NCI-H69 (cell line): ENCODE results near the gene FBXL4.
A peak's percentile ranks its signal among the peaks of the same experiment; 100 is the strongest.

Experiments used
- DNase-seq: peaks from one replicate; lab custom pipeline; 2025; lab: John Stamatoyannopoulos, UW

FBXL4 gene

DNA sequence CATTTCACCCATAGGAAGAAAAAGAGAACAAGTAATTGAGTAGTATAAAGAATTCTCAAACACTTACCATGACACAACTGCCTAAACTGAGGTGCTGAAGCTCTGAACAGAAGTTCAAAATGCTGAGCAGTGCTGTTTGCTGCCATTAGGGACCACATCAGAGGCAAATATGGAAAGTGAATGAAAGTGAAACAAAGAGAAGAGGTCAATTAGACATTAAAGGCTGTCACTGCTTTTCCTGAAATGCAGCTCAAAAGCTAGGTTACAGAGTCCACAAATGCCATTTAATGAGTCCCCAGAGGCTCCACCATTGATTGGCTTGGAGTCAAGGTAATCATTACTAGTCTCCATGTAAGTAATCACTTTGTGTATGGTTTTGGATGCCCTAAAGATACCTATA, 67.3 kb downstream of the FBXL4 start:
- peak; percentile 92 for DNase-seq

GRCh38 chr6:98877250-98877649, 70.5 kb downstream of the FBXL4 start:
- DNase-seq, result no peak

DNA sequence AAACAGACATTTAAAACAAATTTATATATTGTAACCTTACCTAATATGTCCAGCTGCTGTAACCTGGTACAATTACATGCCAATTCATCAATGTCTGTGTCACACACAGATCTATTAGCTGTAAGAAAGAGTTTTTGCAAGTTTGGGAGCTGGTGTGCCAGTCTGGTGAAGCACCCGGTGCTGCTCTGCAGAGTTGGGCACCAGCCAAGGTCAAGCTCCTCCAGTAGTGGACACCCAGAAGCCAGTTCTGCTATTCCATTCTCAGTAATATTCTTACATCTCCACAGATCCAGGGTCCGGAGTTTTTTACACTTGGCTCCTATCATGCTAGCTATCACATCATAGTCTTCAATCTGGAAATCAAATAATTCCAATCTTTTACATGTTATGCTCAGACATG, 72.4 kb downstream of the FBXL4 start:
- no peak for DNase-seq

- no peak for DNase-seq
Observed at GRCh38 chr6:98871821-98872220, 75.9 kb downstream of the FBXL4 start.

DNA sequence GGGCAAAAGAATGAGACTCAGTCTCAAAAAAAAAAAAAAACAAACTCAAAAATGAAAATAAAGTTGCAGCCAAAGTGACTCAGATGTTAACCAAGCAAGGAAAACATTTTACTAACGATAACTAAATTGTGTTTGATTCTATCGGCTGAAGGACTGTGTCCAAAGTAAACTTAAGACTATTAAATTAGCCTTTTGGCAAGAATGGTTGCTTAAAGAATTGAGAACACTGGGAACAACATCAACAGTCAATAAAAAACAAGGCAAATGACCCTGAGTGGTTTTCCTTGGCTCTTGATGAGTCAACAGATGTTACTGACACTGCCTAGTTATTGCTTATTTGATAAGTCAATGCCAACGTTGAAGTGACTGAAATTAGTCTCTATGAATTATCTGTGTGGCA, 76.7 kb downstream of the FBXL4 start:
- DNase-seq, result no peak

DNA sequence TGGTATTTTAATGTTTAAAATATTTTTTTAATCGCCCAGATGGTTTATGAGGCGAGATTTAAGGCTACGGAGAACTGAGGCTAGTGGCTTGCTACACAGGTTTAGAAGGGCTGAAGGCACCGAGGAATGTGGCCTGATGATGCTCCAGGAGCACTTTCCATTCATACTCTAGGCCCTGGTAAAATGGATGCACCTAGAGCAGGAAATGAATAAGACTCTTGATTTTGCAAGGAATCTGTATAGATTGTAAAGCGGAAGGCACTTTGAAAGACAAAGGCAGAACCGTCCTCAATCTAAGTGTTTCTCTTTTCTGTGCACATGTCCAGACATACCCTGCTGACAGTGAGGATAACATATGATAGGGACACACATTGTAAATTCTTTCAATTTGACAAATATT, 83.2 kb downstream of the FBXL4 start:
- DNase-seq, result no peak

- no peak for DNase-seq
Observed at GRCh38 chr6:98848539-98849242, 99.1 kb downstream of the FBXL4 start.

DNA sequence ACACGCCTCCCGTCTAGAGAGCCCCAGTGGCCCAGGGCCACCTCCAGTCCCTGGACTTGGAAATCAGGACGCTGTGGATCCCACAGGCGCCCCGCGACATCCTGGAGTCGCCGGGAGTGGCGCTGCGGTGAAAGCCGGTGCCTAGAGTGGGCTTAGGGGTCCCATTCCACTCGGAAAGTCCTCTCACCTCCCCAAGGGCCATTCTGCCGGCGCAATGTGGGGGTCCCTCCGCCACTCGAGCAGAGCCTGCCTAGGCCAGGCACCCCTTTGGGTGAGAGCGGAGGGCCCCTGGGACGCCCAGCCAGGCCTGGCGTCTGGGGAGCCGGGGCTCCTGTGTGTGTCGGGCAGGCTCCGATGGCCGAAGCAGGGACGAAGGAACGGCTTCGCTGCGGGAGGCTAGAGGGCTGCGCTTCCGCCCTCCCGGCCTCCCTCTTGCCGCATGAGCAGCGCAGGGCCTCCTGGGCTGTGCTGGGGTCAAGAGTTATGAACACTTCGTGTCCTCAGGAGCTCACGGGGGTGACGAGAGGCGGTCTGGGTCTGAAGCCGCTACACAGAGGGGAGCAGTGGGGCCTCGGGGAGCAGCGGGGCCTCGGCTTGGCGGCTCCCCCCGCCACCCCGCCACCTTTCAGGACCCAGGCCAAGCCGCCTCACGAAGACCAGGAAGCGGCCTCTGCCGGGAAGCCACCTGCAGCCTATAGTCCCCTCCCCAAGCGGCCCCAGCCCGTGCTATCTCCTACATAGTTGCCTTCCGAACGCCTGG, 99.8 kb downstream of the FBXL4 start:
- DNase-seq, result no peak

- DNase-seq, result no peak
Observed at GRCh38 chr6:98847416-98847778, 100.3 kb downstream of the FBXL4 start.

- no peak for DNase-seq
Observed at GRCh38 chr6:98846021-98846380, 101.7 kb downstream of the FBXL4 start.

DNA sequence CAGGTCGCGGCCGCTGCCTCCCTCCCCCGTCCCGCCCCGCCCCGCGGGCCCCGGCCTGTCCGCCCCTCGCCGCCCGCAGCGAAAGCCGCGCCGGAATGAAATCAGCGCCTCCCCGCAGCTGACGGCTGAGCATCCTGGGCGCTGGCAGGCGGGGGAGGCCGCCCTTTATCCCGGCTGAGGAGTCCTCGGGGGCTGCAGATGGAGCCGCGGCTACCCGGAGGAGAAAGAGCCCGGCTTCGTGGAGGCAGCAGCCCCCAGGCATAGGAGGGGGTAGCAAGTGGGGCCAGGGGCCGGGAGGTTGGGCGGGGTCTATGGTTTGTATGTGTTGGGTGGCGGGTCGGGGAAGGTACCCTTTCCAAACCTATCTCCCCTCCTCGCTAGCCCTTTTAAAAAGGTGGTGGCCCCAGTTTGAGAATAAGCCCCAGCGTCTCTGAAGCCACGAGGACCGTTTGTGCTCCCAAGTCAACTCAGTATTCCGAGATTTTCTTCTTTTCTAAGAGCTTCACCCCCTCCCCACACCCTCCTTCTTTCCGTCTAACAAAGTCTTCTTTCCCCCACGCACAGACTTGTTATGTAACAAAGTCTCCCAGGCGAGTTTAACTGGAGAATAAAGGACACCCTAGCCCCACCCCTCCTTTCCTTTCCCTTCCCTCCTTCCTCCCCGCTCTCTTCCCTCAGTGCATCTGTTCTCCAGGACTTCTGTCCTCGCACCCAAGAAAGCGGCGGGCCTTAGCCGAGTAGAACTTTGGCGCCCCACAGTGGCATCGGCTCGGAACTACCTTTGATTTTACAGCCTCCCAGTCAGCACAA, 102.3 kb downstream of the FBXL4 start:
- DNase-seq, result peak; percentile 95

DNA sequence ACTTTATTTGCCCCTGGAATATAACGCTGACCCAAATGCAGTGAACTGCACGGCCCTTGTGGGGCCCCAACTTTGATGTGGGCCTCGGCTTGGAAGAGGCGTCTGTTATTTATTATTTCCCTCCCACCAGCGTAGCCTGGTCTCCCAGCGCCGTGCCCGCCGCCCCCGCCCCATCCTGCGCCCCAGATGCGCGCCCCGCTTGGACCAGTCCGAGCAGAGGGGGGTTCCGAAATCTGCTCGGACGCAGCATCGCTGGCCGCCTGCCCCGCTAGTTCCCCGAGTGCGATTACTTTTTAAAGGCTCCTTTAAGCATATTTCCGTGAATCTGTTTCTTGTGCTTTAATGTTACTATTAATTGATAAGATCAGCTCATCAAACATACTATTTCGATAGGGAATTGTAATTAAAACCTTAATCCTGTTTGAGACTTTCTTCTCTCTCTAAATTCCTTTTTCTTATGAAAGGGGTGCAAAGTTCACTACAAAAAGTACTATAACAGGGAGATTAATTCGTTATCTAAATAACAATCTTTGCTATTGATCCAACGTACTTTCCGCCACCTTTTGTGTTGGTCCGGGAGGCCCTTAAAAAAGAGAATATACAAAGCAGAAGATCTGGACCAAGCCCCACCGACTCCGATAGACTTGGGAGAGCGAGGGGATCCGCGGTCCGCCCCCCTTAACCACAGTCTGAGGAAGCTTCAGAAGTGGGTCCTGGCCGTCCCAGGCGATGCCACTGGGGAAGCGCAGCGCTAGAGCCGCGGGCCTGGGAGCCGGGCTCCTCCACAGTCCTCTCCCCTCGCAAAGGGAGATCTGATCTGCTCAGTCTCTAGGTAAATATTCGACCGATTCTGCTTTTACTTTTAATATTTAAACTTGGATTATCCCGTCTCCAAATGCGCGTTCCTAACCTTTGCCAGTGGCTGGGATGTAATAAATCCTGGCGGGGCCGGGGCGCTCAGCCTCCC, 103.2 kb downstream of the FBXL4 start:
- DNase-seq, result peak; percentile 80

GRCh38 chr6:98843271-98844243, 104.2 kb downstream of the FBXL4 start:
- DNase-seq, result peak; percentile 76

DNA sequence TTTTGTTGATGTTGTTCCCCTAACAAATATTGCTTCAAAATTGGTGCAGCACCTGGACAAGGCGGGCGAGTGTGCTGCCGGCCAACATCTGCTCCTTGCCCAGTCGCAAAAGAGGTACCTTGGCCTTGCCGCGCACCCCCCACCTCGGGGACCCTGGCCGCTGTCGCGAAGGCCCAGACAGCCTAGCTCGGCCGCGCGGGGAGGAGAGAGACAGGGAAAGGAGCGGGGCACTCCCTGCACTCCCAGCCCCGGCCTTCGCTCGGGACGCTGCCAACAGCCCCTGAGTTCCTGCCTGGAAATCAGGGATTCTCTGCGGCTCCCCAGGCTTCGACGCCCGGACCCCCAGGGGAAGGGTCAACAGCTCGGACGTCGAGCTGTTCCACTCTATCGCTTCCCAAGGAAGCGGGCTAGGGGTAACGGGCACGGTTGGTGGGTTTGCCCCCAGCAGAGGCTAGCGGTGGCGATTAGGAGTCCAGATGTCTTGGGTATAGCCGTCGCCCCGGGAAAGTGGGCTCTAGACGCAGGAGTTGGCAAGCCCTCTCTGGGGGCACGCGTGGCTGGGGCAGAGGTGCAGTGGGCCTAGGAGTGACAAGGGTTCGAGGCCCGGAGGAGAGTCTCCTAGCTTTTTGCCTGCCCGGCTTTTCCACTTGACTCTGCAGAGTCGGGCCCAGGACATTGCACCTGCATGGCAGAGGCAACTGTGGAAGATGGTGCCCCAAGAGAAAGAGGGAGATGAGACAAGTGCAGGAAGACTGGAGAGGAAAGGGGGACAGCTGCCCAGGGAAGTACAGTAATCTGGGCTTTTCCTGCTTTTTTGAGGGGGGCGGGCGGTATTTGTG, 105.2 kb downstream of the FBXL4 start:
- no peak for DNase-seq

GRCh38 chr6:98841621-98842341, 106.0 kb downstream of the FBXL4 start:
- no peak for DNase-seq

DNA sequence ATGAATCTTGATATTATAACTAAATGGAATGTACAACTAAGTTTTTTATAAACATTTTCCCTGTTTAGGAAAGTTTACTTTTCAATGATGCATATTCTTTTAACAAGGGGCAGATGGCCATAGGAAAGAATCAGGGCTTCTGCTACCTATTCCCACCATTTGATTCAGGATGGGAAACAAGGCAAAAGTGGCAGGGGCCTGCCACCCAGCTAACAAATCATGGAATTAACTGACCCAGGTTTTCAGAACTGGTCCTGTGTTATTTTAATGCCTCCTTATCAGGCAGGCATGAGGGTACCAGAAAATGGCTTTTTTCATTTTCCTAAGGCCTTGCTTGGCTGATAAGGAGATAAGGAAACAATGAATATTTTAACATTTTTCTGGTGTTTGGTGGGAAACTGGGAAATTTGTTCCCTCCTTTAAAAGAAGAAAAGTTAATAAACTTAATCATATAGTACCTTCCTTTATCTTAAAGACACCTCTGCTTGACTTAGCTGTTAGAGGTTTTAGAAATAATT, 106.7 kb downstream of the FBXL4 start:
- no peak for DNase-seq

DNA sequence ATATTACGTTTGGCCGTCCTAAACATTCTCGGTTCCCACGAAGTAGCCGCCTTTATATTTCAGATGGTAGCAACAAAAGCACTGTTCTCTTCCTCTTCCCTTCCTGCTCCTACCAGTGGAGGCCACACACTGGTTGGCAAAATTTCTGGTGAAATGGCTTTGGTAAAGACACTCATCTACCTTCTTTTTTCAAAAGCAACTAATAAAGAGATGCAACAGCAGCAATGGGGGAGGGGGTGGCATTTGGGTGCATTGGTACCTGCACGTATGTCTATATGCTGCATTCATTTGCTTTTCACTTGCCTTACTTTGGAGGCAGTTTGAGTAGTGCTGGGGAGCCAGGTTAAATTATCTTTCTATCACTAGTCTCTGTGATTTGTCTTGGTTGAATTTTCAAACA, 107.4 kb downstream of the FBXL4 start:
- DNase-seq, result no peak

GRCh38 chr6:98839781-98840361, 107.9 kb downstream of the FBXL4 start:
- peak; percentile 55 for DNase-seq
